ENCODE measurements around the gene LAMTOR2.
"Not testable (repeated sequence)": the region's sequence is repeated elsewhere in the genome, so short reads cannot be mapped to it uniquely, and the experiment has no call there.

LAMTOR2 gene

DNA sequence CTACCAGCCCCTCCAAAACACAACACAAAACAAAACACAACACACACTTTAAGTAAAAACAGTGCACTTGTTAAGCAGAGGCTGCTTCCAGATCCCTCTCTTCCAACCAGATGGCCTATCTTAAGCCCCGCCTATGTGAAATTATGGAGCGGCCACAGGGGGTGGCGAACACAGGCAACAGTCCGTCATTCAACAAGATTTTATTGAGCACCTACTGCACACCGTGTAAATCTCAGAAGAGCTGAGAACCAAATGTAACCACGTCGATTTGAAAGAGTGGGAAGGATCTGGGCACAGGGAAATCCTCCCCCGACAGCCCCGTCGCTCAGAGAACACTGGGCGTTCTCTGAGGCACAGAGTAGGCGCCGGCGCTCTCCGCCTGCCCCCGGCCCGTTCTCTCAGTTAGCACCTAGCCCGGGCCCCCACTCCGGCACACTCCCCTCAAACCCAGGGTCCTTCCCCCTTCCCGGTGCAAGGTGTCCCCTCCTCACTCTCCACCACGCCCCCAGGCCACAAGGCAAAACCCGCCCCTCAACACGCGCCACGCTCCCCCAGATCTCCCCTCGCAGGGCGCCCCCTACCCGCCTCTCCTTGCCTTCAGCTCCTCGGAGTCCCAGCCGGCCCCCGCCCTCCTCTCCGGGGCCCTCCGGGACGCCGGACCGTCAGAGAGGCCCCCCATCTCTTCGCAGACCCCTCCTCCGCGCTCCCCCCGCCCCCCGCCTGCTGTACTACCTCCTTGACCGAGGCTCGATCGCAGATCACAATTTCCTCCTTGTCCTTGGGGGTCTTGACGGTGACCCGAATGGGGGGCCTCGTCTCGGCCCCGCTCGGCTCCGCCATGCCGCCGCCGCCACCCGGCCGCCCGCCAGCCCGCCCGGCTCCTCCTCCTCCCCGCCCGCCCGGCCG is 1.5 kb upstream of the LAMTOR2 start:
- DNase-seq, result peak; percentile 45

DNA sequence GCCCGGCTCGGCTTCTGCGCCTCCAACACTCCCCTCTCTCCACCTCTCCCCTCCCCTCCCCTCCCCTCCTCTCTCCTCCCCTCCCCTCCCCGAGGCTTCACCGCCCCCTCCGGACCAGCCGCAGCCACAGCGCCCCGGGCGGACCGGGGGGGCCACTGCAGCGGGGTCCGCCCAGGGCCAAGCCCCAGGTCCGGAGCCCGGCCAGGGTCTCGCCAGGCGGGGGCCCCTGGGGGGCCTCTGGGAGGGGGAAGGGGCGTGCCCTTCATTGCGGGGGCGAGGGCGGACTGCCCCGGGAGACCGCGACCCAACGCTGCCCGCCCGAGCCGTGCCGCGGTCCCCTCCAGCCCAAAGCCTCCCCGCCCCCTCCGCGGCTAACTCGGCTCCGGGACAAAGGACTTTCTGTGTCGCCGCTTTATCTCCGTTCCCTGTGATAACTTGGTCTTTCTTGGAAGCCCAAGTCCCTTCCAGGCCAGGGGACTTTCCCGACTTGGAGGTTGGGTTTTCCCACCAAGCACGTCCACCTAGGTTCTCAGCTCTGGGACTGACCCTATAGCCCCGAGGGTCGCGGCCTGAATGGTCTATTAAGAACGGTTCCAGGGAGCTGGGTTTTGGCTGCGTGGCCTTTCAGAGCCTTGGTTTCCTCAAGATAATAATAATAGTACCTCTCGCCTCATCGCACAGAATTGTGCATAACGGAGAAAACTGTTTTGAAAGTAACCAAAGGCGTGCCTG is 648 bp upstream of the LAMTOR2 start, which contains the start of gene UBQLN4:
Gene UBQLN4 (minus strand): TSS at position 31 of the 732 bp plus-strand sequence. CDS start 97 bp downstream, outside the sequence.
- peak; percentile 80 for DNase-seq

DNA sequence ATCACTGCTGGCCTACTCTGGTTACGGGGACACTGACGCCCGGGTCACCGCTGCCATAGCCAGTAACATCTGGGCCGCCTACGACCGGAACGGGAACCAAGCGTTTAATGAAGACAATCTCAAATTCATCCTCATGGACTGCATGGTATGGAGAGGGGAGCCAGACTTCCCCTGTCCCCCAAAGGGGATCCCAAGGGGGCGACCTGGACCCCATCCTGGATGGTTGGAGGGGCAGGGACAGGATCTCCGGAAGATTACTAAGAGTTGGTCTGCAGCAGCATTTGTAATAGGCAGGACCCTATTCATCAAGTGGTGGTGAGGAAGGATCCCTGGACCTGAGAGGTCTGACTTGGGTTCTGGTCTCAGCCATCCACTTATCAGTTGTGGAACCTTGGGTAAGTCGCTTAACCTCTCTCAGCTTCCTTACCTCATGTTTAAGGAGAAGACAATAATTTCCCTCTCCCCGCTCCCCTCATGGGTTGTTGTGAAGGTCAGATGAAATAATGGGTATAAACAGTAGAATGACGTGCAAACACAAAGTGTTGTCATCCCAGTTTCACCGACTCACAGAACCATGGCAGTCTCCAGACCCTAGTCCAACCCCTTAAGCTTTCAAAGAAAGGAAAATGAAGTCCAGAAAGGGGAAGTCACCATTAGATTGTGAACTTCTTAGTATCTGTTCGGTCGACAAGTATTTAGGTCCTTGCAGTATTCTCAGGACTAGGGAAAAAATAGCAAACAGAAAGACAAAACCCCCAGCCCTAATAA is 883 bp downstream of the LAMTOR2 start:
- no peak for DNase-seq

DNA sequence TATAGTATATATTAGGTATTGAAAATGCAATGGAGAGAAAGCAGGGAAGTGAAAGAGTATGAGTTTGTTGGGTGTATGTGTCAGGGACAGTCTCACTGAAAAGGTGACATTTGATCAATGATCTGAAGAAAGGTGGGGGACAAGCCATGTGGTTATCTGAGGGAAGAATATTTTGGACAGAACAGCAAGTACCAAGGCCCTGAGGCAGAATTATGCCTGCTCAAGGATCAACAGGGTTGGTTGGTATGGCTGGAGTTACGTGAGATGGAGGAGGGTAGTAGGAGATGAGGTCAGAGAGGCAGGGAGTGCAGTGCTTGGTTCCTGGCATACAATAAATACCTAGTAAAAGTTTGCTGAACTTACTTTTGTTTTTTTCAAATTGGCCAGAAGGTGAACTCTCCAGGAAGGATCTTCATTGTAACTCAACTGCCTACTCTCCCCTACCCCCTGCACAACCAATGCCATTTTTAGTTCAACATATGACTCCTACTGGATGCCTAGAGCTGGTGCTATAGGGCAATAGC is 1.8 kb downstream of the LAMTOR2 start:
- DNase-seq, result no peak

DNA sequence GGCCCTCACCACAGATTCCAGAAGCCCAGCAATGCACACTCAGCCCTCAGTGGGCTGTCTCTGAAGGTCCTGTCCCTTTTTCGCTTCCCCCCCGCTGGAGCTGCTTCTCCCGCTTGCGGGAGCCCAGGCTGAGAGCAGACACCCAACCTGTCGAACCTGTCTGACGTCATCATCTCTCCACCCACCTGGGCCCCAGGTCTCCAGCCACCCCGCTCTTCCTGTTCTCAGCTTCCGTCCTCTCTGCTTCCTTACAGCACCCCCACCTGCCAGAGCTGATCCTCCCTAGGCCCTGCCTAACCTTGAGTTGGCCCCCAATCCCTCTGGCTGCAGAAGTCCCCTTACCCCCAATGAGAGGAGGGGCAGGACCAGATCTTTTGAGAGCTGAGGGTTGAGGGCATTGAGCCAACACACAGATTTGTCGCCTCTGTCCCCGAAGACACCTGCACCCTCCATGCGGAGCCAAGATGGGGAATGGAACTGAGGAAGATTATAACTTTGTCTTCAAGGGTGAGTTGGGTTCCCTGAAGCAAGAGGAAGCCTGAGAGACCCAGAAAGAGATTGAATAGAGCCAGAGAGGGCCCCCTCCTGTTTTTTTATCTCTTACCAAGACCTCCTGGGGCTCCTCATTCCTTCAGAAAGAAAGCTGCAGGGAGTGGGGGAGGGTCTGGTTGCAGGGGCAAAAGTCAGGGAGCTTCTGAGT is 6.5 kb downstream of the LAMTOR2 start, which contains the start of gene RAB25:
Gene RAB25 (plus strand): TSS at position 224 of the 700 bp plus-strand sequence. CDS start 241 bp downstream, at position 465.
- DNase-seq, result no peak

DNA sequence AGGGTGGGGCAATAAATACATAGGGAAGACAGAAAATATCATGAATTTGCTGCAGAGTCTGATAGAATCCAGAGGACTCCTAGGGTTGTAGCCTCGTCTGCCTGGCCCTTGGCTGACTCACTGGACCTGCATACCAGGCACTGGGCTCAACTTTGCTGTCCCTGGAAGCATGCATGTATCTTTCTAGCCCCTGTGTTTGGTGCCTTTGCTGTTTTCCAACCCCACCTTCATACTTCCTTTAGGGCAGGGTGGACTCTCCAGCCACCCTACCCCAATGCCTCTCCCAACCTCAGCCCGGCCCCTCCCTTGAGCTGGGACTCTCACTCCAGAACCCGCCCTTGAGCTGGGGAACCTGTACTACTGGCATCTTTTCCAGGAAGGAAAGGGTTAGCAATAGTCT is 7.6 kb downstream of the LAMTOR2 start:
- DNase-seq, result no peak

DNA sequence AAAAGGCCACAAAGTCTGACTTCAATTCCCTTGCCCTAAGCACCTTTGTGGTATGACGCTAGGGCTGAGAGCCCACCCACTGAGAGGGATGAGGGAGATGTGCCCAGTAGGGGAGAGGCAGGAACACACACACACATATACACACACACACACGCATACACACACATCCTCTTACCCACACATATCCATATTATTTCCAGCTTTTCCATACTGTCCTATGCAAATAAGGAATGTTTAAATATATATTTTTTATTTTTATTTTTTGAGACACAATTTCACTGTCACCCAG is 9.4 kb downstream of the LAMTOR2 start:
- no peak for DNase-seq

DNA sequence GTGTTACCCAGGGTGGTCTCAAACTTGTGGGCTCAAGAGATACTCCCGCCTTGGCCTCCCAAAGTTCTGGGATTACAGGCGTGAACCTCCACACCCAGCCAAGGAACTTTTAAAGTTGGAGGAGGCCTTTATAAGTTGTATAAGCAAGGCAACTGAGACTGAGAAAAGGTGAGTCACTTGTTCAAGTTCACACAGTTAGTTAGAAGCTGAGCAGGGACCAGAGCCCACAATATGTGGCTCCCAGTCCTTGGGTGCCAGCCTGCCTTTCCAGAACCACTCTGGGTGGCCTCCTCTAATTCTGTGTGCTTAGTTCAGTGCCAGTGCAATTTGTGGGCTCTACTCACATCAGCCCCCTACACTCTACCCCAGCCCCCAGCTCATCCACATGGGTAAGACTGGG is 10.0 kb downstream of the LAMTOR2 start:
- DNase-seq, result no peak

DNA sequence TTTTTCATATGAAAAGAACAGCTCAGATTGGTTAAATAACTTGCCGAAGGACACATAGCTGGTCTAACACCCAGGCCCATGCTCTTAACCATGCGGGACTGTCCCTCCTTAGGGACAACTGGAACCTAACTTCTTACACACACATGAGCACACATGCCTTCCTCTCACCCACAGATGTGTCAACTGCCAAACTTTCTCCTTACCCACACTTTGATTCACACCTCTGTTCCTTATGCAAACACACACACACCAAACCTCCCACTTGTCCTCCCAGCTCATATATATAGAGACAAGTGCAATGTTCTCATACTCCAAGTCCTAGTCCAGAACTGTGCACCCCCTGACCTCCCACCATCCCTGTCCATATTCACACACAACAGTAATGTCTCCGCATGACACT is 10.6 kb downstream of the LAMTOR2 start:
- DNase-seq, result no peak

DNA sequence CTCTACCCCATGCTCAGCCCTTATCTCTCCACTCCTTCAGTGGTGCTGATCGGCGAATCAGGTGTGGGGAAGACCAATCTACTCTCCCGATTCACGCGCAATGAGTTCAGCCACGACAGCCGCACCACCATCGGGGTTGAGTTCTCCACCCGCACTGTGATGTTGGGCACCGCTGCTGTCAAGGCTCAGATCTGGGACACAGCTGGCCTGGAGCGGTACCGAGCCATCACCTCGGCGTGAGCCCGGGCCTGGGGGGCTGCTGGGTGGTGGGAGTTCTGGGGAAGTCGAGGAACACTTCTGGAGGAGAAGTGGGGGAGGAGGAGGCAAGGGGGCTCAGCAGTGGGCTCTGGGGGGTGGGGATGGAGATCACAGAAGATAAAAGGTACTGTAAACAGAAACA is 11.3 kb downstream of the LAMTOR2 start:
- DNase-seq, result no peak

DNA sequence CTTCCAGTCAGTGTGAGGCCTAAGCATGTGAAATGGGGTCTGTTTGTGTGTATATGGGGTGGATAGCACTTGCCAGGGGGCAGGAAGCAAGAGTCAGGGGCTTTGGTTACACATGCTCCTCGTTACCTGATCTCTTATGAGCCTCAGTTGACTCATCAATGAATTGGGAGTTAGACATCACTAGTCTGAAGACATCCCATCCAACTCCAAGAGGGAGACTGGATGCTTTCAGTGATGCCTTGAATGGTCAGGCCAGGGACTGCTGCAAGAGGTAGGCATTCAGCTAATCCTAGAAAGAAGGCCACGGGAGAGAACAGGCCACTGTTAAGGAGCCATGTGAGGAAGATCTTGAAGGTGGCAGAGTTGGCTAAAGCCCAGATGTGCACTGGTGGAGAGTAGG is 12.7 kb downstream of the LAMTOR2 start:
- no peak for DNase-seq

DNA sequence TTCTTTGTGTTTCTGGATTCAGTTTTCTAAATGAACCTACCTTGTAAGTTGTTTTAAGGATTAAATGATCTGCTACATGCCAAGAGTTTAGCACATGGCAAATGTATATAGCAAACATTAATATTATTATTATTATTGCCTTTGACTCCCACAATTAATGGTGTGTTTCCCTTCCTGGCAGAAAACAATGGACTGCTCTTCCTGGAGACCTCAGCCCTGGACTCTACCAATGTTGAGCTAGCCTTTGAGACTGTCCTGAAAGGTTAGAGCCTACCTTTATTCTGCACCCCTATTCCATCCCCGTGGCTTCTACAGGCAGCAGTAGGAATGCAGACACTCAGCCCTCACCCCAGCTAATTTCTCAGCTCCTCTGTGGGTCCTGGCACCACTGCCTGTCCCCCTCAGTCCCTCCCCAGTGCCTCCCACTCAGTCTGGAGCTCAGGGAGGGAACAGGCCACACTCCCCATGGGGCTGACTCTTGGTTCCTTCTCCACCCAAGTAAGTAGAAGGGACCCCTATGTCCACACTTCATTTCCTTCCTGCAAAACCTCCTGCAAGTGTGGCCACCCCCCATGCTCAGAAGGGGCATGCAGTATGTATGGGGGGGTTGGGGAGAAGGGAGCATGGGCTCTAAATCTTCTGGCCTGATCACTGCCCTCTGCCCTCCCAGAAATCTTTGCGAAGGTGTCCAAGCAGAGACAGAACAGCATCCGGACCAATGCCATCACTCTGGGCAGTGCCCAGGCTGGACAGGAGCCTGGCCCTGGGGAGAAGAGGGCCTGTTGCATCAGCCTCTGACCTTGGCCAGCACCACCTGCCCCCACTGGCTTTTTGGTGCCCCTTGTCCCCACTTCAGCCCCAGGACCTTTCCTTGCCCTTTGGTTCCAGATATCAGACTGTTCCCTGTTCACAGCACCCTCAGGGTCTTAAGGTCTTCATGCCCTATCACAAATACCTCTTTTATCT is 15.2 kb downstream of the LAMTOR2 start:
- DNase-seq, result no peak

DNA sequence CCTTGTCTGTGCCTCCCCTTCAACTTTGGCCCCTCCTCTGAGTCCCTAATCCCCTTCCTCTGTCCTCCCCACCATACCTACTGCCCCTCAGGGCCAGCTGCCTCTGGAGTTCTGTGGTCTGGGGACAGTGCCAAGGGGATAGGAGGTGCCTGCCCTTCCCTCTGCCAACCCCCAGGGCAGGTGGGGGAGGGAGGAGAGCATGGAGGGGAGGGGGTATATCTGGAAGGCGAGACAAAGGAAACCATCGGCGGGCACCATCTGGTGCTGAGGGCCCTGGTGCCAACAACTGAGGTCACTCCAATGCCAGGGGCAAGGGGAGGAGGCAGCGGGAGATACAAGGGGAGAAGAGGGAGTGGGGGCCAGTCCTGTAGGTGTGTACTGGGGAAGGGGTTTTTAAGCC is 16.0 kb downstream of the LAMTOR2 start:
- no peak for DNase-seq

DNA sequence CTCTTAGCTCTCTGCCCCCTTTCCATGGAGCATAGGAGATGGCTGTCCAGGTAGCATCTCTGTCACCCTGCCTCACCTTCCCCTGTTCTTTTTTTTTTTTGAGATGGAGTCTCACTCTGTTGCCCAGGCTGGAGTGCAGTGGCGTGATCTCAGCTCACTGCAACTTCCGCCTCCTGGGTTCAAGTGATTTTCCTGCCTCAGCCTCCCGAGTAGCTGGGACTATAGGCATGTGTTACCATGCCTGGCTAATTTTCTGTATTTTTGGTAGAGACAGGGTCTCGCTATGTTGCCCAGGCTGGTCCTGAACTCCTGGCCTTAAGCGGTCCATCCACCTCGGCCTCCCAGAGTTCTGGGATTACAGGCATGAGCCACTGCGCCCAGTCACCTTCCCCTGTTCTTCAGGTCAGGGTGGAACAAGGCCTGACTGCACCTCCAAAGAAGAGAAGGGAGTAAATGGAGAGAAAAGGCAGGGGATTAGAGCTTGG is 16.8 kb downstream of the LAMTOR2 start:
- DNase-seq, result not testable (repeated sequence)

DNA sequence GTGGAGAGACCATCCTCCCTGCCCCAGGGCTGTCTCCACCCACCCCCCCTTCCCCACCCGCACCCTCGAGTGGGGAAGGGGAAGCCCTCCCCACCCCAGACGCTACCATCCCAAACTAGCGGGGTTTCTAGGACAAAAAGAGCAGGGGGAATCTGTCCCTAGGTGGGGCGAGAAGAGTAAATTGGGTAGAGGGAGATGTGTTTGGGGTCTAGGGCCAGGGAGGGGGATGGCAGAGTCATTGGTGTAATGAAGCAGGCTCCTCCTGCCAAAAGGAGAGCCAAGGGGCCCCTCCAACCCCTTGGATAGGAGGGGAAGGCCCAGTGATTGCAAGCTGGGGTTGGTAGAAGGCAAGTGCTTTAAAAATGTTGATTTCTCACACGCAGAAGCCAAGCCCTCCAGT is 17.7 kb downstream of the LAMTOR2 start:
- DNase-seq, result no peak

DNA sequence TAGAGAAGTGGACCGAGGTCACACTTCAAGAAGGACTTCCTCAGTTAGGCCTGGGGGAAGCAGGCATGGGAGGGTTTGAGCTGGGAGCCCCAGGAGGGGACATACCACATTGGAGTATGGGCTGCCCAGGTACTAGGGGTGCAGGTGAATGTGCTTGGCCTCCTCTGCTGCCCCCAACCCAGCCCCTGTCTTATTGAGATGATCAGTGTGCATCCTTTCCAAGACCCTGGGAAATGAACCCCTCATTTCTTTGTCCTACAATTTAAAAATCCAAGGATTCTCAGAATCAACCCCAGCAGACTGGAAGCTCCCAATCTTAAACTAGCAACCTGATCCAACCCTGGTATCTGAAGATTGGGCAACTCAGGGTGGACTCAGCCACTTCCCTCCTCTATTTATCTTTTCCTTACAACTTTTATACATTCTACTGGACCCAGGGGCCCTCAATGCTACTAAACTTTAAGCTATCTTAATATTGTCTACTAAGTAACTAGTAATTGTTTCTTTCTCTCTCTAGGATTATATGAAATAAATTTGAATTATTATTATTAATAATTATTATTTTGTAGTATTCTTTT is 18.6 kb downstream of the LAMTOR2 start:
- DNase-seq, result no peak

DNA sequence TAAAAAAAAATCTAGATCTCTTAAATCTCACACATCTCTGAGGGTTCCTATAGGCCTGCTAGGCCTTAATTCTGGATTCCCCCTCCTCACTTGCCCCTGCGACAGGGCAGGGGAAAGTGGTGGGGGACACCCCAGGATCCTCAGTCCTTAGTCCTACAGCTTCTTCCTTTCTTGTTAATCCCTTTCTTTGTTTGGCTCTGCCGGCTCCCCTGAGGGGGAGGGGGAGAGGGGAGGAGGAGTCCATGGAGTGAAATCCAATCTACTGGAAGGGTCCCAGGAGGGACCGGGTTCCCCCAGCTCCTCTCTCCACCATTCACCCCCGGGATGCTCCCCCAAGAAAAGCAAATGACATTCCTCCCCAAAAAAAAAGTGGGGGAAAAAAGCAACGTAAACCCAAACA is 19.2 kb downstream of the LAMTOR2 start:
- no peak for DNase-seq

DNA sequence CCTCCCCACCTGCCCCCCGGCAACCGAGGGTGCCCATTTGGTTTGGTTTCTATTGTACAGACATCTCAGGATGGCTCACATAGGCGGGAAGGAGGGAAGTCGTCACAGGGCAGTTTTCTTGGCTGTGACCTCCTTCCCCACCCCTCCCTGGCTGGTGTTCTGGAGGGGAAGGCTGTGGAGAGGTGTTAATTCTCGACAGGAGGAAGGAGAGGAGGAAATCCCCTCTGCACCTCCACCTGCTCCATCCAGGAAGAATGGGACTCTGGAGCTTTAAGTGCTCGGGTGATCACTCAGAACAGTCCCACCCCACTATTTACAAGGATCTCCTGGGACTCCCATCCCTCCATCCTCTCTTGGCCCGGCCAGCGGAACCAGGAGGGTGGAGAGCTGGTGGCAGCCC is 20.1 kb downstream of the LAMTOR2 start:
- no peak for DNase-seq

DNA sequence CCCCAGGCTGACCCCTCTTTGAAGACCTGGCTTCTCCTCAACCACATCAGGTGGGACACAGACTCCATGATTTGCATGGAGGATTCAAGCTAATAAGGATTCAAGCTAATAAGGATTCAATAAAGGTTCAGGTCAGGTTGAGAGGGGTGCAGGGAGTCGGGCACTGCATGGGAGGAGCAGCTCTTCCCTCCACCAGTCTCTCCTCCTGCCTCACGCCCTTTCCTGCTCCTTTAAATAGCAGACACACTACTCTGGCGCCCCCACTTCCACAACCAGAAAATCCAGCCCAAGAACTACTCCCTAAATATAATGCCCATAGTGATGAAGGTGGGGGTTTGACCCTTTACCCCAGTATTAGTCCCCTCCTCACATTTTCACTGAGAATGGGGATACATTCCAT is 20.6 kb downstream of the LAMTOR2 start:
- no peak for DNase-seq

DNA sequence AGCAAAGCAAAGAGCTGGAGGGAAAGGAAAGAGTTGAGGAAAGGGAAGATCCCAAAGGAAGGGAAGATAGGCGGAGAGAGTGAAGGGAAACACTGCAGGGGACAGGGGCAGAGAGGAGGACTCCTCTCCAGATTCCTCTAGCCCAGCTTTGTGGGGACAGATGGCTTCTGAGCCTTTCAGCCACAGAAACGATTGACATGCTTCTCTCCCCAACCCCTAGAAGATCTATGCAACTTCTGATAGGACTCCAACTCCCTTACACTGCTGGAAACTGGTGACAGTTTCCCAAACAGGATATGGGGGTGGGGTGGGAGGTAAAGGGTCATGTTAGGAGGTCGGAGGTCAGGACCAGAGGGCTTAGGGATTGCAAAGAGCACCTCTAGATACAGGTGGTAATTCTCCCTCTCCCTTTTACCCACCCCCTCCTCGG is 21.2 kb downstream of the LAMTOR2 start:
- no peak for DNase-seq

All from amniotic stem cell (primary cell).